IPS DF 4.7 (cell line): ENCODE results near the gene DGAT2.
"Not testable (repeated sequence)": the region's sequence is repeated elsewhere in the genome, so short reads cannot be mapped to it uniquely, and the experiment has no call there.

Experiments
- DNase-seq: peaks from one replicate; pipeline ENCODE4 v3.0.0-alpha.2; 2013; ENCODE audit warnings: low spot score; ENCODE audit errors: extremely low read depth

The DGAT2 gene

DNA sequence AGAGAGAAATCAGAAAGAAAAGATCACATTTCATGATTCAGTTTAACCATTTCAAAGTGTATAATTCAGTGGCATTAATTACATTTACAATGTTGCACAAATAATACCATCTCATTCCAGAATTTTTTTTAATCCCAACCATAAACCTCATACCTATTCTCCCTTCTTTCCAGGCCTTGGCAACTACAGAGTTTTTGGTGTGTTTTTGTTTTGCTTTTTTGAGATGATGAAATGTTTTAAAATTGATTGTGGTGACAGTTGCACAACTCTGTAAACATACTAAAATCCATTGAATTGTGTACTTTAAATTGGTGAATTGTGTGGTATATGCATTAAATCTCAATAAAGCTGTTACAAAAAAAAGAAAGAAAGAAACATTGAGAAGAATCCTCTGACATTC is 13.6 kb upstream of the DGAT2 start:
- DNase-seq: not testable (repeated sequence)

DNA sequence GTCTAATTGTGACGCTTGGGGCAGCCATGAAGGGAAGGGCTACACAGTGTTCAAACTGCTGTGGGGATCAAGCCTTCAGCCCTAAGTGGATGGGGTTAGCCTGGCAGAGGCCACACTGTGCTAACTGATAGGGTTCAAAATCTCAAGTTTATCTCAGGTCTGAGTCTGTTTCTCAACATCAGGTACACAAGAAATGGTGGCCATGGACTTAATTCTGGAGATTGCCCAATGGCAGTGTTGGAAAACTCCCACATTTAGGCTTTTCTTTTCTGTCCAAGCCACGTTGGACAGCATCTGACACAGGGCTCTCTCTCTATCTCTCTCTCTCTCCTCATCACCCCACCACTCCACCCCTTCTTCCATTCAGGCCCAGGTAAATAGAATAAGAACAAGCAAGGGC is 10.9 kb upstream of the DGAT2 start:
- no peak for DNase-seq

DNA sequence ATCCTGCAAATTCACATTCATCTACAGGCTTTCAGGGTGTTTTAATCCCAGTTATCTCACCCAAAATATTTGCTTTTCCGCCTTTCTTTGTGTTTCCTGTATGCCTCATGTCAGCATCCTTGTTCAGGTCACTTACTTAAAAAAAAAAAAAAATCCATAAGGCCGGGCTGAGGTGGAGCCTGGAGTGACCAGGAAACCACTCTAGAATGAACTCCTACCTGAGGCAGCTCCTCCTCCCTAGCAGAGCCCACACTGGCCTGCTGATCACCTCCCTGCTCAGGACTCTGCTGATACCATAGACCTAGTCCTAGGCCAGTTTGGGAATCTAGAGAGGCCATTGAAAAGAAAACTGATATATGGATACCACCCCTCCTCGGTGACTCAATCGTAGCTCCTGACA is 8.7 kb upstream of the DGAT2 start:
- no peak for DNase-seq

DNA sequence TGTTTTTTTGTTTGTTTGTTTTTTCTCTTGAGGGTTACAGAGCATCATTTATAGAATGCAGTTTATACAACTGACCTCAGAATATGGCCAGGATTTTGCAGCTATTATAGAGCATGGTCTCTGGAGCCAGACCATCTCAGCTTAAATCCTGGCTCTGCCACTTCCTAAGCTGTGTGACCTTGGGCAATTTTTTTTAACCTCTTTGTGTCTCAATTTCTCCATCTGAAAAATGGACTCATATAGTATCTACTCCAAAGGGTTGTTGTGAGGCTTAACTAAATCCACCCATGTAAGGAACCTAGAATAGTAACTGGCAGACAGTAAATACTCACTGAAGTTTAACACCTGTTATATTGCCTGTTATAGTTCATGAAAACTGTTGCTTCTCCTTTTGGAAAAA is 8.3 kb upstream of the DGAT2 start:
- no peak for DNase-seq

DNA sequence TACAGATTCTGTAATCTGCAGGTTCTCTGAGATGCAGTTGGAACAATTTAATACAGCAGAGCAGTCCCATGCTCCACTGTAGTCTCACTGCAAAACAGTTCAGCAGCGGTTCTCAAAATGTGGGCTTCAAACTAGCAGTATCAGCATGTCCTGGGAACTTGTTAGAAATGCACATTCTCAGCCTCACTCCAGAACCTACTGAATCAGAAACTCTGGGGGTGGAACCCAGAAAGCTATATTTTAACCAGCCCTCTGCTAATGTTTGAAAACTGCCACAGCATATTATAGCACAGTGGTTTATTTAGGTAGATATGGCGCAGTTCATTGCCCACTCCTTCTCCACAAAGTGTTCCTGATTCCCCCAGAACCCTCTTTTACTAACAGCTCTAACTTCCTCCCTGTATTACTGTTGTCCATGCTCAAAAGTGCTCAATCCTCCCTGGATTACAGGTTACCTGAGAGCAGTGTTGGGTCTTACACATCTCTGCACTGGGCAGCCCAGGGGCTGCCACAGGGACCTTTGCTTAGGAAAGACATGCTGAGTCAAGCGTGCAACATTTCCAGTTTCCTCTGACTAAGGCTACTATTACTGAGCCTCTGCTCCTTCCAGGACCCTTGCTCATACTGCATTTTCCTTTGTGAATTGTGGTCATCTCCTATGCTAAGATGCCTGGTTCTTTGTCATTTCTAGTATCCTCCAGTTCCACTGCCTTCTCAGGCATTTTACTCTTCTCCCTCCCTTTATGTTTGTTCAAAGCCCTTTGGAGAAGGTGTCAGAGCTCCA is 7.7 kb upstream of the DGAT2 start:
- DNase-seq: no peak

DNA sequence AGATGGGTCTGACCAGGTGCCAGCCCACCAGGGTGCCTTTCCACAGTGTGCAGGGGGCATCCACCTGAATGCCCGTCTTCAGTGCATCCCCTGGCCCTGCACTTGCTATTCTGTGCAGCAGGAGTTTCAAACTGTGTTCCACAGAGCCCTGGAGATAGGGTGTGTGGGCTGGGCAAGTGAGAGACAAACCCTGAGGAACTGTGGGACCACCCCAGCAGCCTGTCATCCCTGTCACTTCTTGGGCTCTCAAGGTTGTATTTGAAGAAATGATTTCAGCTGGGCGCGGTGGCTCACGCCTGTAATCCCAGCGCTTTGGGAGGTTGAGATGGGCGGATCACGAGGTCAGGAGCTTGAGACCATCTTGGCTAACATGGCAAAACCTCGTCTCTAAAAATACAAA is 6.4 kb upstream of the DGAT2 start:
- DNase-seq: no peak

DNA sequence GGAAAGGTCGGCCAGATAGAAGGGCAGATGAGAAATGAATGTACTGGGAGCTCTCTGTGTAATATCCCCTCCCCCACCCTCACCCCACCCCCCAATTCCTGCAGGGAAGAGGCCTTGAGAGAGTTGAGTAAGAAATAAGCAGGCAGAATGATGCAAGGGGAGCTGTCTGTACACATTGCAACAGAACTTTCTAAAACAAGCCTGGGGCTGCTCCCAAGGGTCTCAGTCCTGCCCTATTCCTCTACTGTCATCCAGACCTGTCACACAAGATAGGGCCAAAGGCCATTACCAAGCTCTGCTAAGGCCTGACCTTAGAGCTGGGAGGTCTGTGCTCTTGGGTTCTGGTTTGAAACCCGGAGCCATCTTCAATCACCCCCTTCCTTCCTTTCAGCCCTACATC is 5.7 kb upstream of the DGAT2 start:
- DNase-seq: no peak

DNA sequence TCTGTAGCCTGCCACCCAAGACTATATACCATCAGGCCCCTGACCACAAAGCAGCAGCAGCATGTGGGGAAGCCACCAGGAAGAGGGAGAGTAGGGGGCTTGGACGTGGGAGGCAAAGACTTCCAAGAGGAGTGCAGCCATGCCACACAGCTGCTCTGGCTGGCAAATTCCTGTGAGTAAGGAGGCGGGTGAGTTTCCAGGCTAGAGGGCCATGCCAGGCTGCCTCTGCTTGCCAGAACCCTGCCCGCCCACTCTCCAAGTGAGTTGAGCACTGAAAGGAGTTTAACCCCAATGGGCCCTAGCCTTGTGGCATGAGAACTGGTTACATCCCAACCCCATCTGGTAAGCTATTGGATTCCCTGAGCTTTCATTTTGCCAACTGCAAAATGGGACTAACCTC is 4.7 kb upstream of the DGAT2 start:
- DNase-seq: no peak

DNA sequence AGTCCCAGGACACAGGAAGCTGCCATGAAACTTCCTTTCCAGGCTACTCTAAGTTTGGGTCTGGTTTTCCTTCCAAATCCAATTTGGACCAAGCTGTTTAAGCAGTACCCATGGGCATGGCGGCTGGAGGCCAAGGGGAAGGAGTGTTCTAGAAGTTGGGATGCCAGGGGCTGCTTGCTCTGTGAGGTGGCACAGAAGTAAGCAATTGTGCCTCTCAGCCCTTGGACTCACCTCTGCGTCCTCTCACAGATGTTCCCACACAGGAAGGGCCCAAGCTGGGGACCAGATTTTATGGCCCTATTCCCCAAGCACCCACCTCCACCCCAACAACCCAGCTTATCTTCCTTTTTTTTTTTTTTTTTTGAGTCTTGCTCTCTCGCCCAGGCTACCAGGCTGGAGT is 3.5 kb upstream of the DGAT2 start:
- DNase-seq: no peak

DNA sequence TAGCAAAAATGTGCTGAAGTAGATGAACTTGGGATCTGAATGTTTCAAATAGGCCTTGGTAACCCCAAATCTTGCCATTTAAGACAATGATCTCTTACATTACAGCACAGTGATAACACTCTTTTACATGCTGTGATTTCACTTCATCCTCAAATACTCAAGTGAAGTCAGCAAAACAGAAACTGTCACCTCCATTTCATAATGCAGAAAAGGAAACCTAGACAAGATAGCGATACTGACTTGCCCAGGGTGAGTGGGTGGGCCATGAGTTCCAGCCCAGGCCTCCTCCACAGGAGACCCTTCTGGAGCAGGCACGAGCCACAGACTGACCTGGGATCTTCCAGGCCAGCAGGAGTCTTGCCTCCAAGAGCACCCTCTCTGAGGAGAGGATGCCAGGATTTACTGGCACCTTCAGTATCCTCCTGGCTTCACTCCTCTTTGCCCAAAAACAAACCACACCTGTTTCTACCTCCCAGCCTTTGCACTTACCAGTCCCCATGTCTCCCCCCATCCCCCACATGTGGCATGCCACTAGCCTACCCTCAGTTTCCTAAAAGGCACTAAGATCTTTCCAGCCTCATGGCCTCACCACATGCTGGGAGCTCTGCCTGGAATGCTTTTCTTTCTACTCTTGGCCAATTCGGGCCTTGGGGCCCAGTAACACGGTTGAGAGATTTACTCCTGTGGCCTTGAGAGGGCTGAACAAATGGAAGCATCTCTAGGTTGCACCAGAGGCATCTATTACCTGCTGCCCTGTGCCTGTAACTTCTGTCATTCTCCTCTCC is 1.9 kb upstream of the DGAT2 start:
- DNase-seq: no peak

DNA sequence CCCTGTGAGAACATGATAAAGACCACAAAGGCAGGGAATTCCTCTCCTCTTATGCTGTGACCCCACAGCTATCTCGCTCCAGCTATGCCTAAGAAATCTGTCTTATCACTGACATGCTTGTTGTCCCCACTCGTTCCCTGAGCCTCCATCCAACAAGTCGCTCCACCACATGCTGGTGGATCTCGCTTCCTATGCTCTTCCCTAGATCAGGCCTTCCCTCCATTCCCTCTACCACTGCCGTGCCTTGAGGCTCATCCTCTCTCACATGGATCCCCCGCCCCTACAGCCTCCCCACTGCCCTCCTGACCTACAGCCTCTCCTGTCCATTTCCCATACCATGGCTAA is 1.4 kb upstream of the DGAT2 start:
- no peak for DNase-seq

DNA sequence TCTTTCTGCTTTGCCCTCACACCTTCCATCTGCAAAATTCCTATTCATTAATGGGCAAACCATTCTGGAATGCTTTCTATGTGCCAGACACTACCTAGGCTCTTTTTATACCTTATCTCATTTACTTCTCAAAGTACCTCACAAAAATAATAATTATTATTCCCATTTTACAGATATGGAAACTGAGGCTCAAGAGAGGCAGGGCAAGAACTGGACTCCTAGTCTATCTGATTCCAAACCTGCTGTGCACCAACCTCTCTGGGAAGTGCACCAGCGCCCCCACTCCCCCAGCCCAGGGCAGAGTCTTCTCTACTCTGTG is 826 bp upstream of the DGAT2 start:
- DNase-seq: no peak

DNA sequence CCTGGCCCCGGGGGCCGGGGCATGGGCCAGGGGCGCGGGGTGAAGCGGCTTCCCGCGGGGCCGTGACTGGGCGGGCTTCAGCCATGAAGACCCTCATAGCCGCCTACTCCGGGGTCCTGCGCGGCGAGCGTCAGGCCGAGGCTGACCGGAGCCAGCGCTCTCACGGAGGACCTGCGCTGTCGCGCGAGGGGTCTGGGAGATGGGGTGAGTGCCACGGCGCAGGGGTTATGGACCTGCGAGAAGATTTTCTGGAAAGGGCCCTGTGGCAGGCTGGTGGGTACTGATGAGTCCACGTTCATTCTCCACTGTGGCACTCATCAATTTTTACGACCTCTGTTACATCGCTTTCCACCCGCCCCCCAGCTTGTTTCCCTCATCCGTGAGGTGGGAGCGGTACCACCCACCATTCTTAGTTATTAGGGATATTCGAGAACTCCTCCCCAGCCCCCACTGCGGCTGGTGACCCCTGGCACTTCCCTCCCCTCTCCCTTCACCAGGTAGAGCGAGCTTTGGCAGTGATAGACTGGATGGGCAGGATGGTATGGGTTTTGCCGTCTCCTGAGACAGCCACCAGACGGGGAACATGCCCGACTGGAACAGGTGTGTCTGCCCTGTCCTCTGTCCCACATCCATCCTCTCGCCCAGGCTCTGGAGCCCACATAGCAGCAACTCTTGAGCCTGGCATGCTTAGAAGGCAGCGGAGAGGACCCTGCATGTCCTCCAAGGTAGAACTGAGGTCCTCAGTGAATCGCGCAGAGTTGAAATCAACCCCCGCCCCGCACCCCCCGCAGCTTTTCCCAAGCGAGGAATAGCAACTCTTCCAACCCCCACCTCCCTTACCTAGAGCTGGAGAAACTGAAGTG is 562 bp downstream of the DGAT2 start:
- no peak for DNase-seq

DNA sequence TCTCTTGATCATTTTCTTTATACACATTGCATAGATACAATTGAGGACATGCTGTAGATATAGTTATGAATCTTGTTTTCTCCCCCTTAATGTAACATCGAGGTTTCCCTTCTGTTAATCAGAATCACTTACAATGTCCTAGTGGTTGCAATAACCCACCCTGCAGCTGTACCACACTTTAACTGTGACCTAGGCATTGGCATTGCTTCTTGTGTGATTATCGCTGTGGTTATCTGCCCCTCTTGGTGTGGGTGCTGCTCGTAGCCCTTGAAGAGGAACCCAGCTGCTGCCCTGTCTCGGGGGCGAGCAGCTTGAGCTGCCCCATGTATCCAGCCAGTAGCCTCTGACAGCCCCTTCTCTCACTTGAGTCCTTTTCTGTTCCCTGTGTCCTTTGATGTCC is 1.5 kb downstream of the DGAT2 start:
- DNase-seq: no peak

DNA sequence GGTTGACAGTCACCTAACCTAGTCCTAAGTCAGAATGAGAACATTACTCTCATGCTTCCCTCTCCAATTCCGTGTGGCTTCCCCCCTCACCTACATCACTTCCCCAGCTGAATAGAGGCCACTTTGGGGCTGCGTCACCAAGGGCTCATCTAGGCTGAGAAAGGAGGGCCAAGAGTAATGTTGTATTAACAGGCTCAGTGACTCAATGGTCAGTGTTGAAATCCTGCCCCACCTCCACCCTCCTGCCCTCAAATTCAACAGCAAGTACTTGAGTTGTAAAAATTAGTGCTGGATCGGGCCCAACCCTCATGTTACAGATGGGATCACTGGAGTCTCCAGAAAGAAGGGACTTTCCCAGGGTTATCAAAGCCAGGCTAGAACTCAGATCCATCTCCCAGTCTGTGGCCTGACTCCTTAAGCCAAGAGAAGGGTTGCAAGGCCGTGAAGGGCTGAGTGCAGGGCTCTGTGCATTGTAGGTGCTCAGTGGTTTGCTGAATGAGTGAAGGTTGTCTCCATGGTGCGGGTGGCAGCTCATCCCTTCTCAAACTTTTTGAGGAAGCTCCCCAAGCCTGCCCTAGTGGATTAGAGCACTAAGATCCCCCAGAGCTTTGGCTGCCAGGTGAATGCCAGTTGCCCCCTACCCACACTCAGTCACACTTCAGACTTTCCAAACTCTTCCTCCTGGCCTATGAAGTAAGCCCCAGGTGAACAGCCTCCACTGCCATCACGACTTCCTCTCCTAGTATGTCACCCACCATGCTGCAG is 3.2 kb downstream of the DGAT2 start:
- DNase-seq: no peak

DNA sequence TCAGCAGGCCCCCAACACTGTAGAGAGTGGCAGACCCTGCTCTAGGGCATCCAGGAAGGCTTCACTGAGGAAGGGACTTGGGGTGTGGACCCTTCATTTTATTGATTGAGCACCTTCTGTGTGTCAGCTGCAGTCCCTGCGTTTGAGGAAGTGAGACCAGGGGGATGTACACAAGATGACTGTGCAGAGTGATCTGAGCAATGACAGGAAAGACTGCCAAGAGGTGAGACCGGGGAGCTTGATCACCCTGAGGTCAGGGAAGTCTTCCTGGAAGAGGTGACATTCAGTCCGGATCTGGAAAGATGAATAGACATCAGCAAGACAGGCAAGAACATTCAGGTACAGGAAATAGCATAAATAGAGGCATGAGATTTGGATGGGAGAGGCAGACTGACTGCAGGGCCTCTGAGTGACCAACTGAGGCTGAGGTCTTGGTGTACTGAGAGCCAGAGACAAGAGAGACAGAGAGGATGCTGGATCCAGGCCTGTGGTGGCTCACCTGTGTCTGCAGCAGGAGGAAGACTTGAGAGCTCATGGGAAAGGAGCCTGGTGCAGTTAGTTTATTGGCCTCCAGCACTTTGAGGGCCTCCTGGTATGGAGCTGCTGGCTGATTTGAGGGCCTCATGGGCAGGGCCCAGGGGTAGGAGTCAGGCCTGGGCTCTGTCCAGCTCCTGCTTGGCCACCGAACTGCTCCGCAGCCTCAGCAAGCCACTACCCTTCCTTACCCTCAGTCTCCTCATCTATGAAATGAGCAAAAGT is 5.2 kb downstream of the DGAT2 start:
- no peak for DNase-seq

DNA sequence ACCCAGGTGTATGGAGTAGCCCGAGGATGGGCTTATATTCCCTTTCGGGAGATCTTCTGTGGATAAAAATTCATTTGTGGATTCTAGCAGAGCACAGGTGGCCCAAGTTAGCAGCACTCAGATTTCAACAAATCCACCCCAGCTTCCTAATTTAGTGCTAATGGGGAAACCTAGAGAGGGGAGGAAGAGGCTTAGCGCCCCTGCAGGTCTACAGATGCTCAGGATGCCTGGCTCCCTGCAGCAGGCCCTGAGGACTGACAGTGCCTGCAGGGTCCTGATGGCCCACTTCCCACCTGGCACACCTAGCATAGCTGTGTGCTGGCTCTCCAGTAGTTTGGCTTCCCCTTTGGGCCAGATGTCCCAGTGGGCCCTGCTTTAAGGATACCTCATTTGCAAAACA is 6.5 kb downstream of the DGAT2 start:
- DNase-seq: no peak

DNA sequence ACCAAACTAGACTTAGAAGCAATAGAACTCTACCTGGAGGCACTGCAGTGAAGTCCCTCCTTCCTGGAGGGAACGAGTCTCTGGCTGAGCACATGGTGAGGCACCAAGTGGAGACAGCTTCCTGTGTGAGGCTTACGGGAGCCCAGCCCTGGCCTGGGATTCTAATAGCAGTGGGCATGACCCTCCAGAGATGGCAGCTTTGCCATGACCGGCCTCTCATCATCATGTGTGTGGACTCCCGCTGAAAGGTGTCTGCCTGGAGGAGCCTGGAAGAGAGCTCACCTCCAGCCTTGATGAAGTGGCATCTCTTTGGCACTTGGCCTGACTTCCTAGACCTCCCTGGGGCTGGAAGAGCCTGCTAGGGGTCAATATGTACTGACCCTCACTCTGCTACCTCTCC is 8.0 kb downstream of the DGAT2 start:
- no peak for DNase-seq

DNA sequence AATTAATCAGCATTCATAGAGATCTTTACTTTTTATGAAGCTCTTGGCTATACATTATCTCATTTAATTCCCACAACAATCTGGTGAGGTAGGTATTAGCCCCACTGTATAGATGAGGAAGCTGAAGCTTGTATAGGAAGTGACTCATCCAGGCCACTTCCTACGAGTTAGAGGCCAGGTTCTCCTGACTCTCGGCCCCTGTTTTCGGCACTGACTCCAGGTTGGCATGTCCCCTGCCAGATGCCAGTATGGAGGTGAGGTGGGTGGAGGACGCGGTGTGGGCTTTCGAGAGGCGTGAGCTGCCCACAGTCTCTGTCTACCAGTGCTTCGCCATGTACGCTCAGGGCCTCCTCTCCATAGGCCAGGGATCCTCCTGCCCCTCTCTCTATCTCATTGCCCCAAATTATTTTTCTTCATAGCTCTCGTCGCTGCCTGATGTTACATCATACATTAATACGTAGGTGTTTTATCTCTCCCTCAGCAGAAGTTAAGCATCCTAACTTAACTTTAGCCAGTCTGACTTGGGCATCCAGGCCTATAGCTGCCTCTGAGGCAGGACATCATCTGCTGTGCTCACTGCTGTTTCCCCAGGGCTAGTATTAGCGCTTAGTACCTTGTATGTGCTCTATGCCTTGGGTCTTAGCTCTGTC is 9.0 kb downstream of the DGAT2 start:
- no peak for DNase-seq

DNA sequence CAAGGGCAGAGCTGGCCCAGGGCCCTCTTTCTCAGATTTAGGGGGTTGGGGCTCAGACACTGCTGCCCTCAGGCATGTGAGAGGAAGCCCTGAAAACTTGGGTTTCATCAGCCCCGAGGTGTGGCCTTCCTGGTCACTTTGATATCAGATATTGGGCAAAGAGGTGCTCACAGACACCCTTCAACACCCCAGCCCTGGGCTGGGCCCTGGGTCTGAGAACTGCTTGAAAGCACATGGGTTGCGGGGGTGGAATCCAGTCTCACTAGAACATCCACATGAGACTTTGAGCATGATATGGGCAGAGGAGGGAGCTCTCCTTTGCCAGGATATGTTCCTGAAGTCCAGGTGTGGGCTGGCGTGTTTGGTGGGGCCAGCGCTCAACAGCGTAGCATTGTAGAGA is 10.4 kb downstream of the DGAT2 start:
- no peak for DNase-seq
